ENCODE results near the gene ZFPM1.

ZFPM1 gene

DNA sequence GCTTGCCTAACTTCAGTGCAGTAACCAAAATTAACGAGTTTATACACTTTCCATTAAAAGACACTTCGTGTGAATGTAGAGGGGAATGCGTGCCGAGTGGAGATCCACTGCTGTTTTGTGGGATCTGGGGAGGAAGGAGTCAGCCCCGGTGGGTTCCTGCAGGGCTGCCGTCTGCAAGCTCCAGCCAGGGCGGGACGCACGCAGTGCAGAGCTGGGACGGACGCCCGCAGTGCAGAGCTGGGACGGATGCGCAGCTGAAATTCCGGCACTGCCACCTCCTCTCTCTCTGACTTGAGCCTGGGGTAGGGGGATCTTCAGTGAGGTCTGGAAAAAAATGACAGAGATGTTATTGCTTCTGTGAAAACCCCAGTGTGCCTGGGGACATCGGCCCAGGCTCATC, 100.7 kb downstream of the ZFPM1 start:
- DNase-seq (ENCODE audit: low spot score): no peak
- no peak overlapping the region for H3K27ac ChIP-seq
- no peak overlapping the region for H3K4me3 ChIP-seq
- TF ChIP-seq, protein P1, sequence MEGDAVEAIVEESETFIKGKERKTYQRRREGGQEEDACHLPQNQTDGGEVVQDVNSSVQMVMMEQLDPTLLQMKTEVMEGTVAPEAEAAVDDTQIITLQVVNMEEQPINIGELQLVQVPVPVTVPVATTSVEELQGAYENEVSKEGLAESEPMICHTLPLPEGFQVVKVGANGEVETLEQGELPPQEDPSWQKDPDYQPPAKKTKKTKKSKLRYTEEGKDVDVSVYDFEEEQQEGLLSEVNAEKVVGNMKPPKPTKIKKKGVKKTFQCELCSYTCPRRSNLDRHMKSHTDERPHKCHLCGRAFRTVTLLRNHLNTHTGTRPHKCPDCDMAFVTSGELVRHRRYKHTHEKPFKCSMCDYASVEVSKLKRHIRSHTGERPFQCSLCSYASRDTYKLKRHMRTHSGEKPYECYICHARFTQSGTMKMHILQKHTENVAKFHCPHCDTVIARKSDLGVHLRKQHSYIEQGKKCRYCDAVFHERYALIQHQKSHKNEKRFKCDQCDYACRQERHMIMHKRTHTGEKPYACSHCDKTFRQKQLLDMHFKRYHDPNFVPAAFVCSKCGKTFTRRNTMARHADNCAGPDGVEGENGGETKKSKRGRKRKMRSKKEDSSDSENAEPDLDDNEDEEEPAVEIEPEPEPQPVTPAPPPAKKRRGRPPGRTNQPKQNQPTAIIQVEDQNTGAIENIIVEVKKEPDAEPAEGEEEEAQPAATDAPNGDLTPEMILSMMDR (IDR thresholded peaks at IDR 0.05): no peak

DNA sequence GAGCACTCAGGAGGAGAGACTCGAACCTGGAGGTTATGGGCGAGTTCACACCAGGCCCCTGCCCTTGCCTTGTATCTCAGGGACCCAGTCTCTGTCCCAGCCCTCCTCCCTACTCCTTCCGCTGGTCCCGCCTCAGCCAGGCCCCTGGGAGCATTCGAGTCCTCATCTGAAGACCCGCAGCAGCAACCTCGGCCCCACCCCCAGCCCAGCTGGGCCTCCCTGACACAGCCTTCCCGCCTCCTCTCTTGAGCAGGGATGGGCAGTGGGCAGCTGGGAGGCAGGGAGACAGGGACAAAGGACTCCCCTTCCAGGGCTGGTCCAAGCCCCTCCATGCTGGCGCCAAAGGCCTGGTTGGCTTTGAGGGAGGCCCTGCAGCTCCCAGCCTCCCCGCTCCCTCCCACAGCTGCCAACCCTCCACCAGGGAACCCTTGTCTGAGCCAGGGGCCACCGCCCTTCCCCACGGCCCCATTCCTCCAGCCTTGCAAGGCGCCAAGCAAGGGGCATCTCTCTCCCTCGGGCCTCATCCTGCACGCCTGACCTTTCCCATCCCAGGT, 101.7 kb downstream of the ZFPM1 start:
- DNase-seq (ENCODE audit: low spot score): no peak
- TF ChIP-seq, protein P1 (IDR thresholded peaks at IDR 0.05): no peak
- H3K4me3 ChIP-seq: no peak overlapping the region
- no peak overlapping the region for H3K27ac ChIP-seq

DNA sequence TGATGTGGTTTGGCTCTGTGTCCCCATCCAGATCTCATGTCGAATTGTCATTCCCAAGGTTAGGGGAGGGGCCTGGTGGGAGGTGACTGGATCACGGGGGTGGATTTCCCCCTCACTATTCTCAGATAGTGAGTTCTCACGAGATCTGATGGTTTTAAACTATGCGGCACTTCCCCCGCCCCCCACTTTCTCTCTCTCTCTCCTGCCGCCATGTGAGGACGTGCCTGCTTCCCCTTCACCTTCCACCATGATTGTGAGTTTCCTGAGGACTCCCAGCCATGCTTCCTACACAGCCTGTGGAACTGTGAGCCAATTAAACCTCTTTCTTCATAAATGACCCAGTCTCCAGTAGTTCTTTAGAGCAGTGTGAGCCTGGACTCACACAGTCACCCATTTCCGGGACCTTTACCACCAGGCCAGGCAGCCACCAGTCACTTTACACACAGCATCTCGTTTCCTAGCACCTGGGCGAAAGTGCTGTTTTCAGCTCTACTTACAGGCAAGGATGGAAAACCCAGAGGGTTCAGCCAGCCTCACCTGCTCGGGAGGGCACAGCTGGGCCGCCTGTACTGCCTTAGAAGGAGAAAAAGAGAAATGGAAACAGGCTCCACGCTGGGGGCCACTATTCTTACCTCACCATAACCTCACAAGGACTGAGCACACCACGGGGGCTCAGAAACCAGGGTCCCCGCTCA, 103.4 kb downstream of the ZFPM1 start:
- Histone ChIP-seq H3K4me3 (no peak overlapping the region), H3K27ac (no peak overlapping the region)
- DNase-seq (ENCODE audit: low spot score): no peak
- TF ChIP-seq, protein P1 (IDR thresholded peaks at IDR 0.05): no peak

DNA sequence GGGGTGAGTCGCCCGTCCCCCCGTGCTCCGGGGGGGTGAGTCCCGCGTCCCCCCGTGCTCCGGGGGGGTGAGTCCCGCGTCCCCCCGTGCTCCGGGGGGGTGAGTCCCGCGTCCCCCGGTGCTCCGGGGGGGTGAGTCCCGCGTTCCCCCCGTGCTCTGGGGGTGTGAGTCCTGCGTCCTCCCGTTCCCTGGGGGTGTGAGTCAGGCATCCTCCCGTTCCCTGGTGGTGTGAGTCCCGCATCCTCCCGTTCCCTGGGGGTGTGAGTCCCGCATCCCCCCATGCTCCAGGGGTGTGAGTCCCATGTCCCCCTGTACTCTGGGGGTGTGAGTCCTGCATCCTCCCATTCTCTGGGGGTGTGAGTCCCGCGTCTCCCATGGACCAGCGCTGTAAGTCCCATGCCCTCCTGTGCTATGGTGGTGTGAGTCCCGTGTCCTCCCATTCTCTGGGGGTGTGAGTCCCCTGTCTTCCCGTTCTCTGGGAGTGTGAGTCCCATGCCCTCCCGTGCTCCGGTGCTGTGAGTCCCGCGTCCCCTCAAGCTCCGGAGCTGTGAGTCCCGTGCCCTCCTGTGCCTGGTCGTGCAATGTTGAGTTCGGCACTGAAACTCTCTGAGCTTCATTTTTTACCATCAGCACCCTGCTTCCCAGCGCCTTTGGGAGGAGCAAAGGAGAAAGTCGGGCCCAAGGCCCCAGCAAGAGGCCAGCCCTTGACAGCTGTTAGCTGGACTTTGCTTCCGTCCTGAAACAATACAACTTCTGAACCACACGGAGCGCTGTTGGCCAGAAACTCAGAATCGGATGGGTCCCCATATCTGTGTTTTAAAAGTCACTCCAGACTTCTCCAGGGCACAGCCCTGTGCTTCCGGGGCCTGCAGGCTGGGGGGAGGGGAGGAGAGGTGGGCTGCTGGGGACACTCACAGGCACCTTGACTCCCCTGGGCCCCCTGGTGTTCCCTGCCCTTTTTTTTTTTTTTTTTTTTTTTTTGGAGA, 105.7 kb downstream of the ZFPM1 start:
- no peak for DNase-seq (ENCODE audit: low spot score)
- TF ChIP-seq, protein P1 (IDR thresholded peaks at IDR 0.05): no peak
- Histone ChIP-seq H3K27ac (no peak overlapping the region), H3K4me3 (no peak overlapping the region)

DNA sequence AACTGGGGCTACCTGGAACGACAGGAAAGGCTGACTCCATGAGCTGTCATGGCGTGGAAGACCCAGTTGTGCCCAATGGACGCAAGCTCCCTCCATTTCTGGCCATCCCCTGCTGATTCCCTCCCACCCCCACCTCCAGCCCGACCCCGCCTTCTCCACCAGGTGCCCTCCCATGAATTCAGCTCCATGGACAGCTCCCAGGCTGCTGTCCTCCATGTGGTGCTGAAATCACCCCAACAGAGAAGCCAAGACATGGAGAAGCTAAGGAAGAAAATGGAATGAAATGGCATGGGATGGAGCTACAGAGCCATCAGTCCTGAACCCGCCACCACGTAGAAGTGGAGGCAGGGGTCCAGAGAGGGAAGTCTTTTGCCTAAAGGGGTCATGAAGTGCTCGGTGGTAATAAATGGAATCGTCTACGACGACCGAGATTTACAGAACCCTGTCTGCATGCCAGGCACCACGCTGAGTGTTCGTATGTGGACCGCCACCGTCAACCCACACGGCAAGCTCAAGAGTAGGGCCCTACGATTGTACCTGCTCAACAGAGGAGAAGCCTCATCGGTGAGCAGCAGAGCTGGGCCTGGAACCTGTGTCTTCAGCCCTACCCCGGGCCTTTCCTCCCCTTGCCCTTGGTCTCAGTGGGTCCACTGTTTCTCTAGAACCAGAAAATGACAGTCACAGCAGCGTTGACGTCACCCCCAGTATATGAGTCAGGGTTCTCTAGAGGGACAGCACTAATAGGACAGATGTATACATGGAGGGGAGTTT, 107.8 kb downstream of the ZFPM1 start:
- no peak for DNase-seq (ENCODE audit: low spot score)
- Histone ChIP-seq H3K4me3 (no peak overlapping the region), H3K27ac (no peak overlapping the region)
- TF ChIP-seq, protein P1 (IDR thresholded peaks at IDR 0.05): no peak

DNA sequence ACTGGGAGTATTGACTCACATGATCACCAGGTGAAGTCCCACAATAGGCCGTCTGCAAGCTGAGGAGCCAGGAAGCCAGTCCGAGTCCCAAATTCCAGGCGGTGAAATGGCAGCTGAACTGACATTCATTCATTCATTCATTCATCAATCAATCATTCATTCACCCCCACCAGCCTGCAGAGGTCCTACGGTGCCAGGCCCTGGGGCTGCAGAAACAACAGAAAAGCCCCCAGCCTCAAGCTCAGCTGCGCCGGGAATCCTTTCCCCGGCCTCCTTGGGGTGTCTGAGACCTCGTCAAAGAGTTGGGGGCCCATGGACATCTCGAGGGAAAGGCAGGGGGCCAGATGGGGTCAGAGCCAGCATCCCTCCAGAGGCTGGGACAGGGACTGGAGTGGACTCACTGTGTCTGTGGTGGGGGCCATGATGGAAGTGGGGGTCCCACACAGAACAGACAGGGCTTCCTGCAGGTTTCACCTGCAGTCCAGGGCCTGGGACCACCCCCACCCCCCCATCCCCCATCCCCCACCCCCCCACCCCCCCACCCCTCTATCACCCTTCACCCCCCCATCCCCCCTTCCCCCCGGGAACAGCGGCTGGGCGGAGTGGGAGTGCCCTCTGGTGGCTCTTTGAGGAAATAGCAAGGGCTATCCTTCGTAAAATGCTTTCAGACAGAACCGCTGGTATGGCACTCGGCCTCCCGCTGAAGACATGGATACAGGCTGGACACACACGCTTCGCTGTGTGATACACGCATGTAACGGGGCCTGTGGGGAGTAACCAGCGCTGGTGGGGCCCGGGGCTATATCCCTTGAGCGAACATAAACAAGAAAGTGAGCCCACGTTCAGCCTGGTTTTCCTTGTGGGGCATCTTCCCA, 108.6 kb downstream of the ZFPM1 start:
- no peak for DNase-seq (ENCODE audit: low spot score)
- TF ChIP-seq, protein P1 (IDR thresholded peaks at IDR 0.05): peak; percentile 51
- Histone ChIP-seq H3K27ac (no peak overlapping the region), H3K4me3 (peak overlapping the region; percentile 62)

Measured in coronary artery (tissue), 2 donors.